GM21619 (cell line): ENCODE data around the gene MAP2K4.
"Not testable (repeated sequence)": the region's sequence is repeated elsewhere in the genome, so short reads cannot be mapped to it uniquely, and the experiment has no call there.

ENCODE experiments used
- ATAC-seq: cut with Tn5 transposase; IDR thresholded peaks from one replicate; pipeline ENCODE4 v1.9.1; 2021; ENCODE audit not compliant: unreplicated experiment

Gene MAP2K4

DNA sequence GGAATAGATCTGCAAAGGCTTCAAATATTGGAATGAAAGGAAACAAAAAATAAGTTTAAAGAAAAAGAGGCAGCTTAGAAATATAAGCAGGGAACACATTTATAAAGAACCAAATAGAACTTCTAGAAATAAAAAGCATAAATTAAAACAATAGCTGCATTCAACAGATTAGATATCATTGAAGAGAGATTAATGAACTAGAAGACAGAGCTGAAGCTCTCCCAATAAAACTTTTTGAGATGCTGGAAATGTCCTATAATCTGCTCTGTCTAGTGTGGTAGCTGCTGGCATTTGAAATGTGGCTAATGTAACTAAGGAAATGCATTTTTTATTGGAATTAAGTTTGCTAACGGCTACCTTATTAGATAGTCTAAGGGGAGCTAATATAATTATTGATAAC is 115.6 kb downstream of the MAP2K4 start:
- ATAC-seq: no peak

DNA sequence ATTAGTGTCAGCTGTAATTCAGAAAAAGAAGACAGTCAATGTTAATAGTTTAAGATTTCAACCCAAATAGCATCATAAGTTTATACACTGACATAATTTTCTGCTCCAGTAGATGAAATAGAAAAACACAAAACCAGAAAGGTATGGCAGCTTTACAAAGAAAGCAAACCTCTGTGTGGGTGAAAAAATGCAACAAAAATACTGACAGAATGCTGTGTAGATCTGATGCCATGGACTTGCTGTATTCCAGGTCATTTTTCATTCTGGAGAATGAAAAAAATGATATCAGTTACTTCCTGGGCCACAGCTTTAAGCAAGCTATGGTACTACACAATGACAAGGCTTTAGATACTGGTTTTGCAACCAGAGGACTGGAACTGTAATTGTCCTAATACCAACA is 116.0 kb downstream of the MAP2K4 start:
- no peak for ATAC-seq

DNA sequence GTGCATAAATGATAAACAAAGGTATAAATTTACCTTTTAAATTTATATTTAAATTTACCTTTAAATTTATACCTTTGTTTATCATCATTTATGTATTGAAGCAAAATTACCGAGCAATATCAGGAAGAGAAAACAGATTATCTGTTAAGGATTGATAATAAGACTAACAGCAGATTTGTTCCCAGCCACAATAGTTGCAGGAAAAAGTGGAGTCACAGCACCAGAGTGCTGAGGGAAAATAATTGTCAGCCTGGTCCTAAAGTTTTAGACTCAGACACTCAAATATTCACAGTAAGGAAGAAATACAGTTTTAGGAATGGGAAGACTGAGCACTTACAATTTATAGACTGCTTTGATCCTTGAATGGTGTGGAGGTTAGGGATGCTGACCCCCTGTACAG is 117.2 kb downstream of the MAP2K4 start:
- ATAC-seq: no peak

DNA sequence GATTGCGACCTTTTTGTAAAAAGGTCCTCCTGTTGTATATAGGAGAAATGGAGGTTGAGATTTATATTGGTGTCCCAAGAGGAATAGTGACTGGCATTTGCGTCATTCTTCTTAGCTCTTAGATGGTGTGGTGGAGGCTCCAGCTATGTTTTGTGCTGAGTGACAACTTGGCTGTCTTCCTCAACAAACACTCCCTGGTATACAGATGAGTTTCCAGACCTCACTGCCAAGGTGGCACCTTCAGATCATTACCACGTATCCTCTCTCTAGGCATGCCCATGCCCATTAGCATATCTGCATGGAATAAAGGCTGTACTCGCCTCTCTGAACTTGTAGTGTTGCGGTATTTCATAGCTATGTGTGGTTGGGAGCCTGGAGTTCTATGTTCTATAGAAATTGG is 120.0 kb downstream of the MAP2K4 start:
- ATAC-seq: no peak

DNA sequence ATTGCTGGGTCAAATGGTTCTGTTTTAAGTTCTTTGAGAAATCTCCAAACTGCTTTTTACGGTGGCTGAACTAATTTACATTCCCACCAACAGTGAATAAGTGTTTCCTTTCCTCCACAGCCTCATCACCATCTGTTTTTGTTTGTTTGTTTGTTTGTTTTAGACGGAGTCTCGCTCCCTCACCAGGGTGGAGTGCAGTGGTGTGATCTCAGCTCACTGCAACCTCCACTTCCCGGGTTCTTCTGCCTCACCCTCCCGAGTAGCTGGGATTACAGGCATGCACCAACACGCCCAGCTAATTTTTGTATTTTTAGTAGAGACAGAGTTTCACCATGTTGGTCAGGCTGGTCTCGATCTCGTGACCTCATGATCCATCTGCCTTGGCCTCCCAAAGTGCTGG is 141.5 kb downstream of the MAP2K4 start:
- ATAC-seq: not testable (repeated sequence)

DNA sequence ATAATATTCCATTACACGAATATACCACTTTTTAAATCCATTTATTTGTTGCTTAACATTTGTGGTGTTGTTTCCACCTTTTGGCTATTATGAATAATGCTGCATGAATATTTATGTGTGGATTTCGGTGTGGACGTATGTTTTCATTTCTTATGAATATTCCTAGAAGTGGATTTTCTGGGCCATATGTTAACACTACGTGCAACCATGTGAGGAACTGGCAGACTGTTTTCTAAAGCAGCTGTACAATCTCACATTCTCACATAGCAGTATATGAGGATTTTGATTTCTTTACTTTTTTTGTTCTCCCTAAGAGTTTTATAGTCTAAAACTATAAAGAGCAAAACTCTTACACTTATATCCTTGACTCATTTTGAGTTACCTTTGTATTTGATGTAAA is 143.4 kb downstream of the MAP2K4 start:
- no peak for ATAC-seq

DNA sequence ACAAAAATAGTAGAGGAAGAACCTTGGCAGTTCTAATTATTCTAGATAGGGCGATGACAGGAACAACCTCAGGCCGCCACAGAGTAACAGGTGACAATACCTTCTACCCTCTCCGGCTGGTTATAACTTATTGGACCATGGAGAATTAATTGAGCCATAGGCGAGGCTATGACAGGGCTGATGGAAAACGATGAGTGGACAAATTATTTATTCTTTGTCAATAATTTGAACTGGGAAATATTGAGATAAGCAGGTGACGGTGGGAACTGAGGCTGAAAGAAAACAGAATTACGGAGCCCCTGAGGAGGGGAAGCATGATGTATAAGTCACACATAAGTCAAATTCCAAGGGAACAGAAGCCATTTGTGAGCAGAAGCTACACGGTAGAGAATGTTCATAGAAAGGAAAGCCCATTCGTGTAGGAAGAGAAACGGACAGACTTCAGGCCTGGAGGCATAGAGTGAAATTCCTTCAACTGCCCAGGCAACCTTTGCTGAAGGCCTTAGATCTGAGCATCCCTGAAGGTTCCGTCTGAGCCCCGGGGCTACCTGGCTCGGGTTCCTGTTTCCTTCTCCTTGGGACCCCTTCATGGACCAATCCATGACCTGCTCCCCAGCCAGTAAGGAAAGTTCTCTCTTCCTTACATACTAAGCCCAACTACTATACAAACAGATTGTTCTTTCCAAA is 158.1 kb downstream of the MAP2K4 start:
- no peak for ATAC-seq

DNA sequence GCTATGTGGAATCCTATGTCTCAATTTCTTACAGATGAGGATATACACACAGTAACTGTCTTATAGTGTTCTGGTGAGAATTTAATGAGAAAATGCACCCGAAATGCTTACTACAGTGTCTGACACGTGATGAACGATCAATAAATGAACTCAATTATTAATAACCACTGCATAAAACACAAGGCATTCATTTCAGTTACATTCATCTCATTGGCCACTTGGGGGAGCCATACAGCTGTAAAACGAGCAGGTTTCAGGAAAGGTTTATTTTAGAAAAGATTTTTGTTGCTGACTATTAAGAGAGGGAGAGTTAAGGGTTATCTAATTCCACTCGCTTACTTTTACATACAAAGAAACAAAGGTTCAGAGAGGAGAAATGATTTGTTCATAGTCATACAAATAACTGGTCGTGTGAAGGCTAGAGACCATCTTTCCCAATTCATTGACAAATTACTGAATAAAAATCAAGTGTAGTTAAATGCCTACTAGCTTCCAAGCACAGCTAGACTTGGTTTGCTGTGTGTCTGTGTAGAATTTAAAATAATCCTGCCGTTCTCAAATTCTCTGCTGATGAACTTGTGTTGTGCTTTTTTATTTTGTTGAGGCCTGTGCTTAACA is 160.1 kb downstream of the MAP2K4 start:
- no peak for ATAC-seq

DNA sequence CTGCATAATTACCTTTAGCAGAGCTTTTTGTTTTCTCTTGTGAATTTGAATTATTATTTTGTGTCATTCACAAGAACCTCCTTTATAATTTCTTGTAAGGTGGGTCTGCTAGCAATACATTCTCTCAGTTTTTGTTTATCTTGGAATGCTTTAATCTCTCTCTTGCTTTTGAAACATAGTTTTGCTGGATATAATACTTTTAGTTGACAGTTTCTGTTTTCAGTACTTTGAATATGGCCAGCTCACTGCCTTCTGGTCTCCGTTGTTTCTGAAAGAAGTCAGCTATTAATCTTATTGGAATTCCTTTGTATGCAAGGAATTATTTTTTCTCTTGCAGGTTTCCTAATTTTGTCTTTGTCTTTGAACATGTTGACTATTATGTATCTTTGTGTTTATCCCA is 167.0 kb downstream of the MAP2K4 start:
- ATAC-seq: no peak

DNA sequence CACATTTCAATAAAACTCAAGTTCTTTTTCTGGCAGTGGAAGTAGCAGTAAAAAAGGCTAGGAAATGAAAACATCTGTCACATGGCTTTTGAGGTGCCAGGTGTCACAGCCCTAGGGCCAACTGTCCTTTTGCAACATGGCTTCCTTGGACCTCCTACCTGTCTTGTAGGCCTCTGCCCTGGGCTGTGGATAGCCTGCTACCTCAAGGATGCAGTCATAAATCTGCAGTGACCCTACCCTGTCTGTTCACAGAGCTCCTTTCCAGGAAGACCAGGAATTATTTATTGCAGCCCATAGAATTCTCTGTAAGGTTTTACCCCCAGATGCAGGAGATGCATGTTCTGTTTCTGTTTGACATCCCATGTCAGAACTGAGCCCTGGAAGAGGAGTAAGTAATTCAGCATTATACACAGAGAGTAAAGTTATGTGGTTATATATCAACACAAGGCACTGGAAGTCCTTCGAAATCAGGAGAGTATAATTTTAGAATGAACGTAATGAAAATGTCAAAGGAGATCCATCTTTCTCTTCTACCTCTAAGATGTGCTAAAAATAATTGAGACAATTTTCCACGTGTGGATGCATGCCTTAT is 172.6 kb downstream of the MAP2K4 start:
- ATAC-seq: no peak
